22Rv1 (cell line): Measurements from ENCODE around the gene ABI3BP.

Source experiments
- H3K27ac ChIP-seq: fragments of 450-650 bp; 2 replicates; pipeline ENCODE4 v1.5.1; 2017
- ZFX ChIP-seq: fragments of 450-650 bp; IDR thresholded peaks from 2 replicates; pipeline ENCODE4 v1.6.1; 2017; ENCODE audit warnings: antibody characterized with exemption, borderline replicate concordance
- TF ChIP-seq, protein P1 (sequence below): fragments of 450-650 bp; IDR thresholded peaks from 2 replicates; pipeline ENCODE4 v1.5.1; 2017; ENCODE audit warnings: mild to moderate bottlenecking

Gene ABI3BP

DNA sequence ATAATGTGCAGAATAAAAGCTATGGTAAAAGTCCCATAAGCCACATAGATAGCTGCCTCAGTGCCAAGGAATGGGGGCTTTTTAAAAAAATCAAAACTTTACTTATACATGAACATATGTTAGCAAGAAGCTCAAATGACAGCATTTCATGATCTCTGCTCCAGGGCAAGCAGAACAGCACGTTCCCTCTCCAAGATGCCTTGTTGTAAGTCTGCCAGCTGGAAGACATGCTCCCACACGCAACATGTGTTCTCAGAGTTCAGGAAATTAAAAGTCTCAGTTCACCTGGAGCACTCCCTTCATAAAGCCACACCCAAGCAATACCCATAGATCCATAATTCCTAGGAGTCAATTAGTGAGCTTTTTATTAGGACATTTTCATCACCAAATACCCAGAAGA lies 52.2 kb downstream of the ABI3BP start:
- no peak for TF ChIP-seq ZFX
- TF ChIP-seq, protein P1, sequence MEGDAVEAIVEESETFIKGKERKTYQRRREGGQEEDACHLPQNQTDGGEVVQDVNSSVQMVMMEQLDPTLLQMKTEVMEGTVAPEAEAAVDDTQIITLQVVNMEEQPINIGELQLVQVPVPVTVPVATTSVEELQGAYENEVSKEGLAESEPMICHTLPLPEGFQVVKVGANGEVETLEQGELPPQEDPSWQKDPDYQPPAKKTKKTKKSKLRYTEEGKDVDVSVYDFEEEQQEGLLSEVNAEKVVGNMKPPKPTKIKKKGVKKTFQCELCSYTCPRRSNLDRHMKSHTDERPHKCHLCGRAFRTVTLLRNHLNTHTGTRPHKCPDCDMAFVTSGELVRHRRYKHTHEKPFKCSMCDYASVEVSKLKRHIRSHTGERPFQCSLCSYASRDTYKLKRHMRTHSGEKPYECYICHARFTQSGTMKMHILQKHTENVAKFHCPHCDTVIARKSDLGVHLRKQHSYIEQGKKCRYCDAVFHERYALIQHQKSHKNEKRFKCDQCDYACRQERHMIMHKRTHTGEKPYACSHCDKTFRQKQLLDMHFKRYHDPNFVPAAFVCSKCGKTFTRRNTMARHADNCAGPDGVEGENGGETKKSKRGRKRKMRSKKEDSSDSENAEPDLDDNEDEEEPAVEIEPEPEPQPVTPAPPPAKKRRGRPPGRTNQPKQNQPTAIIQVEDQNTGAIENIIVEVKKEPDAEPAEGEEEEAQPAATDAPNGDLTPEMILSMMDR = no peak
- H3K27ac ChIP-seq = no peak overlapping the region

DNA sequence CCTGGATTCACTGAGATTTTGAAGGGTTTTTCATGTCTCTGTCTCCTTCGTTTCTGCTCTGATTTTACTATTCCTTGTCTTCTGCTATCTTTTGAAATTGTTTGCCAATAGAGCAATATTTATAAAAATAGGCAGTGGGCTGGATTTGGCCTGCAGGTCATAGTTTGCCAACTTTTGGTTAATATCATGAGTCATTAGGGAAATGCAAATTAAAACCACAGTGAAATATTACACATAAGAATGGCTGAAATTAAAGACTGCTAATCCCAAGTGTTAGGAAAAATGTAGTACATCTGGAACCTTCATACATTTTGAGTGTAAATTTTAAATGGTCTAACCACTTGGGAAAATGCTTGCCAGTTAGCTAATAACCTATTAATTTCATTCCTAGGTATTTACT lies 56.3 kb downstream of the ABI3BP start:
- no peak for TF ChIP-seq ZFX
- no peak overlapping the region for H3K27ac ChIP-seq

DNA sequence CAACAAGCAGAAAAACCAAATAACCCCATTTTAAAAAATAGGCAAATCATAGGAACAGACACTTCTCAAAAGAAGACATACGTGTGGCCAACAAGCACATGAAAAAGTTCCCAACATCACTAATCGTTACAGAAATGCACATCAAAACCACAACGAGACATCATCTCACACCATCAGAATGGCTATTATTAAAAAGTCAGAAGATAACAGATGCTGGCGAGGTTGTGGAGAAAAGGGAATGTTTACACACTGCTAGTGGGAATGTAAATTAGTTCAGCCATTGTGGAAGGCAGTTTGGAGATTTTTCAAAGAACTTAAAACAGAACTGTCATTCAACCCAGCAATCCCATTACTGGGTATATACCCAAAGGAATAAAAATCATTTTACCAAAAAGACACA lies 60.7 kb downstream of the ABI3BP start:
- no peak overlapping the region for H3K27ac ChIP-seq

GRCh38 chr3:100928638-100929428 lies 64.4 kb downstream of the ABI3BP start:
- no peak overlapping the region for H3K27ac ChIP-seq
- TF ChIP-seq, protein P1 = no peak
- TF ChIP-seq ZFX = no peak

More for the DNA sequence above, 60.7 kb downstream of the ABI3BP start:
- no peak for TF ChIP-seq ZFX
- TF ChIP-seq, protein P1 = no peak

GRCh38 chr3:100927775-100928174 lies 65.4 kb downstream of the ABI3BP start:
- no peak for TF ChIP-seq ZFX
- TF ChIP-seq, protein P1 = no peak
- H3K27ac ChIP-seq = no peak overlapping the region

DNA sequence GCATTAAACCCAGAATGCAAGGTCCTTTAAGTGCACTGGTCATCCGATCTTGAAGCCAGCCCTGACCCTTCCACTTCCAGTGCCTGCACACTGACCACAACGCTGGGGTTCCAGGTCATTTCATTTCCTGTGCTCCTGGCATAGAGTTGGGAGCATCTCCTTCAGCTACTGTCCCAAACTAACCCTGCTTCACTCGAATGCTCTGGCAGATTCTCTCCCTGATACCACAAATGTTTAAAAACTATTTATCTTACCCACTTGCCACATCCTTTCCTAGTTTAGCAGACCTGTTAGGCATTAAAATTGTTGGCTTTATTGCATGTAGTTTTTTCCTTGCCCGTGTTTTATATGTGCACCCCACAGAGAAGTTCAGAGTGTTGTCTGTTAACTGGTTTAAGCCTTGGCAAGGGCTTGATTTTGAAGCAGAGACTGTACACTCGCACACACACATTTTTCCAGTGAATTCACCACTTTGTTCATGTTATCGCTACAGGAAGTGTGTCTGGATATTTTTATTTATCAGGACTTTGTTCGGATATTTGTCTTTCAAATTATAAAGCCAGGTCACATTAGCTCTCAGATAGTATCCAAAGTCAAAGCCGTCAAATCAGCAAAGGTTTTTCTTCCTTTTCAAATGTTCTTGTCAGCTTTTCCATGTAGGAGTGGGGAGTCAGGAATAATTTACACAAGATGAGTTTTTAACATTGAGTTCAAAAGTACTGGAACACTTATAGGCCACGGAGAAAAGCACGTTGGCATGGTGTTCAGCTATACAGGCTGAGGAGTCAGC lies 77.3 kb downstream of the ABI3BP start:
- H3K27ac ChIP-seq = no peak overlapping the region
- no peak for TF ChIP-seq ZFX
- TF ChIP-seq, protein P1 = no peak

- TF ChIP-seq ZFX = no peak
- TF ChIP-seq, protein P1 = no peak
- no peak overlapping the region for H3K27ac ChIP-seq
Observed at GRCh38 chr3:100913870-100914648, 79.2 kb downstream of the ABI3BP start.
